MM.1S (cell line): Measurements from ENCODE around the gene SIRT4.

Experiments used
- DNase-seq: peaks from one replicate; pipeline ENCODE4 v3.0.0-alpha.2; 2015
- H2AFZ ChIP-seq: fragments of 300-600 bp; sonication (generic); 2 replicates; pipeline ENCODE4 v1.6.0; 2016; ENCODE audit warnings: antibody characterized with exemption, low read length
- H3F3A ChIP-seq: fragments of 300-600 bp; sonication (generic); 2 replicates; pipeline ENCODE4 v1.6.1; 2016; ENCODE audit warnings: mild to moderate bottlenecking, antibody characterized with exemption, low read length, moderate library complexity, mixed read lengths; ENCODE audit not compliant: insufficient read depth
- H3K27ac ChIP-seq: fragments of 300-600 bp; sonication (generic); 2 replicates; pipeline ENCODE4 v1.5.1; 2016; ENCODE audit warnings: mild to moderate bottlenecking, low read length
- H3K27me3 ChIP-seq: fragments of 300-600 bp; sonication (generic); replicated peaks from 2 replicates; pipeline ENCODE4 v1.6.0; 2016; ENCODE audit warnings: low read length; ENCODE audit not compliant: insufficient read depth
- H3K36me3 ChIP-seq: fragments of 300-600 bp; sonication (generic); replicated peaks from 2 replicates; pipeline ENCODE4 v1.6.1; 2016; ENCODE audit warnings: mild to moderate bottlenecking, low read length, mixed read lengths; ENCODE audit not compliant: insufficient read depth
- H3K4me1 ChIP-seq: fragments of 300-600 bp; sonication (generic); 2 replicates; pipeline ENCODE4 v1.6.1; 2016; ENCODE audit warnings: low read length, mixed read lengths
- H3K4me2 ChIP-seq: fragments of 300-600 bp; sonication (generic); 2 replicates; pipeline ENCODE4 v1.6.0; 2016; ENCODE audit warnings: low read depth, low read length
- H3K4me3 ChIP-seq: fragments of 300-600 bp; sonication (generic); 2 replicates; pipeline ENCODE4 v1.5.1; 2016; ENCODE audit warnings: low read length, mixed read lengths
- H3K79me2 ChIP-seq: fragments of 300-600 bp; sonication (generic); 2 replicates; pipeline ENCODE4 v1.6.1; 2016; ENCODE audit warnings: mixed run types, low read length, mixed read lengths
- H3K9ac ChIP-seq: fragments of 300-600 bp; sonication (generic); 2 replicates; pipeline ENCODE4 v1.6.1; 2016; ENCODE audit warnings: low read length, mixed read lengths
- H3K9me2 ChIP-seq: fragments of 300-600 bp; sonication (generic); replicated peaks from 2 replicates; pipeline ENCODE4 v1.6.1; 2016; ENCODE audit warnings: mild to moderate bottlenecking, low read length, mixed read lengths; ENCODE audit not compliant: insufficient read depth
- H3K9me3 ChIP-seq: fragments of 300-600 bp; sonication (generic); replicated peaks from 2 replicates; pipeline ENCODE4 v1.6.1; 2016; ENCODE audit warnings: mild to moderate bottlenecking, low read length, mixed read lengths; ENCODE audit not compliant: insufficient read depth
- H4K20me1 ChIP-seq: fragments of 300-600 bp; sonication (generic); 2 replicates; pipeline ENCODE4 v1.6.1; 2016; ENCODE audit warnings: mild to moderate bottlenecking, low read length, moderate library complexity, mixed read lengths; ENCODE audit not compliant: insufficient read depth
- CTCF ChIP-seq: fragments of 300-600 bp; sonication (generic); IDR thresholded peaks from 2 replicates; pipeline ENCODE4 v1.5.1; 2016; ENCODE audit warnings: antibody characterized with exemption, low read length, mixed read lengths
- EZH2 ChIP-seq: fragments of 300-600 bp; sonication (generic); optimal IDR thresholded peaks from 2 replicates; pipeline ENCODE3; 2017; ENCODE audit warnings: low read depth, mild to moderate bottlenecking, antibody characterized with exemption, low read length, mixed read lengths
- EZH2phosphoT487 ChIP-seq: fragments of 300-600 bp; sonication (generic); IDR thresholded peaks from 2 replicates; pipeline ENCODE4 v1.6.1; 2018; ENCODE audit warnings: antibody characterized with exemption, low read length

Gene SIRT4

GRCh38 chr12:120263748-120264085 is 38.4 kb upstream of the SIRT4 start:
- Histone ChIP-seq H3K36me3 (no peaks in the 10 kb centered on the region), H3K27ac (no peak overlapping the region), H3K4me2 (no peak overlapping the region), H3K9me3 (no peaks in the 10 kb centered on the region), H3K4me3 (no peak overlapping the region), H3K9me2 (no peaks in the 10 kb centered on the region), H3K79me2 (no peaks in the 10 kb centered on the region), H3F3A (no peaks in the 10 kb centered on the region), H3K4me1 (no peaks in the 10 kb centered on the region), H2AFZ (no peak overlapping the region), H3K27me3 (no peaks in the 10 kb centered on the region), H3K9ac (no peak overlapping the region), H4K20me1 (no peaks in the 10 kb centered on the region)
- DNase-seq: no peak
- no peak for TF ChIP-seq EZH2phosphoT487
- no peak for TF ChIP-seq CTCF
- no peak for TF ChIP-seq EZH2

- TF ChIP-seq CTCF (no peak), EZH2phosphoT487 (no peak), EZH2 (no peak)
- DNase-seq: no peak
- no peaks in the 10 kb centered on the region for H3K4me1 ChIP-seq
- no peak overlapping the region for H3K4me2 ChIP-seq
- H3K27ac ChIP-seq: no peak overlapping the region
- H3F3A ChIP-seq: no peaks in the 10 kb centered on the region
- no peaks in the 10 kb centered on the region for H3K79me2 ChIP-seq
- H3K9ac ChIP-seq: no peak overlapping the region
- H3K4me3 ChIP-seq: no peak overlapping the region
- no peaks in the 10 kb centered on the region for H3K9me2 ChIP-seq
- H2AFZ ChIP-seq: no peak overlapping the region
- no peaks in the 10 kb centered on the region for H3K36me3 ChIP-seq
- H3K9me3 ChIP-seq: no peaks in the 10 kb centered on the region
- no peaks in the 10 kb centered on the region for H3K27me3 ChIP-seq
- H4K20me1 ChIP-seq: no peaks in the 10 kb centered on the region
Measured at GRCh38 chr12:120264086-120264903, 37.8 kb upstream of the SIRT4 start.

GRCh38 chr12:120264904-120265472 is 37.1 kb upstream of the SIRT4 start:
- H2AFZ ChIP-seq: 0 out of 2 replicates have a peak overlapping the region, but pooled peaks have one; percentile 31
- H3K27me3 ChIP-seq: no peaks in the 10 kb centered on the region
- no peaks in the 10 kb centered on the region for H3K79me2 ChIP-seq

More at GRCh38 chr12:120264904-120265472, 37.1 kb upstream of the SIRT4 start:
- H3K4me2 ChIP-seq: peak overlapping the region; percentile 57
- no peak overlapping the region for H3K27ac ChIP-seq
- no peaks in the 10 kb centered on the region for H3K36me3 ChIP-seq
- no peaks in the 10 kb centered on the region for H3F3A ChIP-seq
- H4K20me1 ChIP-seq: no peaks in the 10 kb centered on the region
- no peak for DNase-seq
- peak overlapping the region; percentile 44; the same call in 1 of the 2 replicates for H3K9ac ChIP-seq
- no peaks in the 10 kb centered on the region for H3K9me3 ChIP-seq
- H3K4me1 ChIP-seq: no peaks in the 10 kb centered on the region
- peak overlapping the region; percentile 63 for H3K4me3 ChIP-seq
- H3K9me2 ChIP-seq: no peaks in the 10 kb centered on the region
- TF ChIP-seq CTCF: no peak
